ENCODE measurements around the gene PLCXD3. TPM values are rescaled to one million over a fixed set of nuclear protein-coding genes. Genes with fewer than 3 reads are reported as not detected.

PLCXD3 gene
- total RNA-seq, 1 experiment from 2014 or later: 0.10 TPM

DNA sequence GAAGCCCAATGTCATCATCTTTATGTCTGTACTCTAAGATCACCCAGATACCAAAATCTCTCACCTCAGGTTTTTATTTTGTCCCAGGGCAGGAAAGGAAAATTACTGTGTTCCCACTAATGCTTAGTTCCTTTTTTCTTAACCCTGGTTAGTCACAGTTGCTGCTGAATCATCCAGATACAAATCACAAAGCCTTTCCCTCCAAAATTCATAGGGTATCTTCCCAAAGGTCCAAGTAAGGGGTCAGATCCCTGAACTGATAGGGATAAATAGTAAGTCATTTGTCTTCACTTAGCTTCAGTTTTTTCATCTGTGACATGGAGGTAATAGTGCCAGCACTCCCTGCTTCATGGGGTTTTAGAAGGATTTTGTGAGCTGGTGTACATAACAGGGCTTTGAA lies 2.2 kb downstream of the PLCXD3 start:
- in situ Hi-C loops (cut with HindIII; ENCODE audit: low pct_unique_long_range_greater_than_20kb, low sequenced_read_pairs): no loop called here
- BruUV-seq (replicated peaks): no TSS peak
- DNase-seq (ENCODE audit: low read depth, low spot score) (no peak), ATAC-seq (no peak)
- intact Hi-C loops (cut with micrococcal nuclease; ENCODE audit: unreplicated experiment): no loop called here
- ChIA-PET CTCF (no interaction called here), POLR2A (no interaction called here)
- Histone ChIP-seq H3K27me3 (ENCODE audit: control insufficient read depth, insufficient read depth, low read length) (peaks cover 2% of the 10 kb centered on the region), H3K9me3 (ENCODE audit: control insufficient read depth, insufficient read depth, low read depth, low read length) (no peaks in the 10 kb centered on the region), H3K4me1 (ENCODE audit: control insufficient read depth, insufficient read depth, low read length) (no peaks in the 10 kb centered on the region), H3K36me3 (ENCODE audit: control insufficient read depth, insufficient read depth, low read length) (no peaks in the 10 kb centered on the region), H3K27ac (ENCODE audit: low read length) (no peak overlapping the region), H3K4me3 (ENCODE audit: low read depth in 2 of 2, low read length in 2 of 2) (no peak overlapping the region)
- TF ChIP-seq, protein P1, sequence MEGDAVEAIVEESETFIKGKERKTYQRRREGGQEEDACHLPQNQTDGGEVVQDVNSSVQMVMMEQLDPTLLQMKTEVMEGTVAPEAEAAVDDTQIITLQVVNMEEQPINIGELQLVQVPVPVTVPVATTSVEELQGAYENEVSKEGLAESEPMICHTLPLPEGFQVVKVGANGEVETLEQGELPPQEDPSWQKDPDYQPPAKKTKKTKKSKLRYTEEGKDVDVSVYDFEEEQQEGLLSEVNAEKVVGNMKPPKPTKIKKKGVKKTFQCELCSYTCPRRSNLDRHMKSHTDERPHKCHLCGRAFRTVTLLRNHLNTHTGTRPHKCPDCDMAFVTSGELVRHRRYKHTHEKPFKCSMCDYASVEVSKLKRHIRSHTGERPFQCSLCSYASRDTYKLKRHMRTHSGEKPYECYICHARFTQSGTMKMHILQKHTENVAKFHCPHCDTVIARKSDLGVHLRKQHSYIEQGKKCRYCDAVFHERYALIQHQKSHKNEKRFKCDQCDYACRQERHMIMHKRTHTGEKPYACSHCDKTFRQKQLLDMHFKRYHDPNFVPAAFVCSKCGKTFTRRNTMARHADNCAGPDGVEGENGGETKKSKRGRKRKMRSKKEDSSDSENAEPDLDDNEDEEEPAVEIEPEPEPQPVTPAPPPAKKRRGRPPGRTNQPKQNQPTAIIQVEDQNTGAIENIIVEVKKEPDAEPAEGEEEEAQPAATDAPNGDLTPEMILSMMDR (IDR thresholded peaks at IDR 0.05): no peak
- TF ChIP-seq TCF7L2 (IDR thresholded peaks at IDR 0.05; ENCODE audit: low read depth, low read length): no peak

DNA sequence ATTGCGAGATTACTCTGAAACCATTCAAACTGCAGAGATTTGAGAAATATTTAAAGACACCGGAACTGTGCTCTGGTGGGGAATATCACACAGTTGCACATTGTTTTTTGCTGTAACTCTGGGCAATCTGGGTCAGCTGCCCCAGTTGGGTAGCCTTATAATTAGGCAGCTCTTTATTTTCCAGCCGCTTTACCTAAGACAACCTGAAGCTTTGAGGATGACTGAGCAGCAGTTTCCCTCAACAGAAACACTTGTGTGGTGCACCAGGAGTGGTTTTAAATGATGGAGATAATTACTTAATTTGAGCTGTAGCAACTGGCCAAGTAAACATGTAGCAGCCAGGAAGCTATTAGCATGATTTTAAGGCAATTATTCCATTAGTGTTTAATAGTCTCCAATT lies 2.9 kb downstream of the PLCXD3 start:
- intact Hi-C loops (cut with micrococcal nuclease; ENCODE audit: unreplicated experiment) (no loop called here), in situ Hi-C loops (cut with HindIII; ENCODE audit: low pct_unique_long_range_greater_than_20kb, low sequenced_read_pairs) (no loop called here)
- Histone ChIP-seq H3K27me3 (ENCODE audit: control insufficient read depth, insufficient read depth, low read length) (peaks cover 2% of the 10 kb centered on the region), H3K36me3 (ENCODE audit: control insufficient read depth, insufficient read depth, low read length) (no peaks in the 10 kb centered on the region), H3K4me1 (ENCODE audit: control insufficient read depth, insufficient read depth, low read length) (no peaks in the 10 kb centered on the region), H3K9me3 (ENCODE audit: control insufficient read depth, insufficient read depth, low read depth, low read length) (no peaks in the 10 kb centered on the region), H3K27ac (ENCODE audit: low read length) (no peak overlapping the region), H3K4me3 (ENCODE audit: low read depth in 2 of 2, low read length in 2 of 2) (no peak overlapping the region)
- BruUV-seq (replicated peaks): no TSS peak
- ChIA-PET POLR2A (no interaction called here), CTCF (no interaction called here)
- DNase-seq (ENCODE audit: low read depth, low spot score) (no peak), ATAC-seq (no peak)
- TF ChIP-seq TCF7L2 (IDR thresholded peaks at IDR 0.05; ENCODE audit: low read depth, low read length) (no peak), SIN3A (IDR thresholded peaks at IDR 0.05; ENCODE audit: borderline replicate concordance, insufficient read depth, low read depth, low read length) (no peak), POLR2AphosphoS5 (IDR thresholded peaks at IDR 0.05; ENCODE audit: low read depth, low read length) (no peak)
- TF ChIP-seq, protein P1 (IDR thresholded peaks at IDR 0.05): no peak
- TF ChIP-seq, protein P2, sequence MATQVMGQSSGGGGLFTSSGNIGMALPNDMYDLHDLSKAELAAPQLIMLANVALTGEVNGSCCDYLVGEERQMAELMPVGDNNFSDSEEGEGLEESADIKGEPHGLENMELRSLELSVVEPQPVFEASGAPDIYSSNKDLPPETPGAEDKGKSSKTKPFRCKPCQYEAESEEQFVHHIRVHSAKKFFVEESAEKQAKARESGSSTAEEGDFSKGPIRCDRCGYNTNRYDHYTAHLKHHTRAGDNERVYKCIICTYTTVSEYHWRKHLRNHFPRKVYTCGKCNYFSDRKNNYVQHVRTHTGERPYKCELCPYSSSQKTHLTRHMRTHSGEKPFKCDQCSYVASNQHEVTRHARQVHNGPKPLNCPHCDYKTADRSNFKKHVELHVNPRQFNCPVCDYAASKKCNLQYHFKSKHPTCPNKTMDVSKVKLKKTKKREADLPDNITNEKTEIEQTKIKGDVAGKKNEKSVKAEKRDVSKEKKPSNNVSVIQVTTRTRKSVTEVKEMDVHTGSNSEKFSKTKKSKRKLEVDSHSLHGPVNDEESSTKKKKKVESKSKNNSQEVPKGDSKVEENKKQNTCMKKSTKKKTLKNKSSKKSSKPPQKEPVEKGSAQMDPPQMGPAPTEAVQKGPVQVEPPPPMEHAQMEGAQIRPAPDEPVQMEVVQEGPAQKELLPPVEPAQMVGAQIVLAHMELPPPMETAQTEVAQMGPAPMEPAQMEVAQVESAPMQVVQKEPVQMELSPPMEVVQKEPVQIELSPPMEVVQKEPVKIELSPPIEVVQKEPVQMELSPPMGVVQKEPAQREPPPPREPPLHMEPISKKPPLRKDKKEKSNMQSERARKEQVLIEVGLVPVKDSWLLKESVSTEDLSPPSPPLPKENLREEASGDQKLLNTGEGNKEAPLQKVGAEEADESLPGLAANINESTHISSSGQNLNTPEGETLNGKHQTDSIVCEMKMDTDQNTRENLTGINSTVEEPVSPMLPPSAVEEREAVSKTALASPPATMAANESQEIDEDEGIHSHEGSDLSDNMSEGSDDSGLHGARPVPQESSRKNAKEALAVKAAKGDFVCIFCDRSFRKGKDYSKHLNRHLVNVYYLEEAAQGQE (IDR thresholded peaks at IDR 0.05; ENCODE audit: insufficient read depth in 1 of 2, low read depth in 2 of 2, low read length in 1 of 2): no peak

DNA sequence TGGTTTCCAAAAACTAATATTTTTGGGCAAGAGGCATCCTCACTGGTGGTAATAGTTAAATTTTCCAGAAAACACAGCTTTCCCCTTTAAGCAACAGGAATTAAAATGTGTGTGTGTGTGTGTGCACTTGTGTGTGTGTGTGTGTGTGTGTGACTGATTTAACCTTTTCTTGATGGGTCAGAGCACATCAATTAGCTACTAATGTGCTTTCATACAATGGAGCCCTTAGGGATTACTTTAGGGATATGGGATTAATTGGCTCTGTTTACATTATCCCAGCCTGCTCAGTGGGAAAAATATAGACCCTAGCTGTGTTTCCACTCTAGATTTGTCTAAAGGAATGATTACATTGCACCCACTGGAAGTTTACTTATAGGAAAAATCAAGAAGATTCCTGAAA lies 6.5 kb downstream of the PLCXD3 start:
- no peaks in the 10 kb centered on the region for H3K4me1 ChIP-seq (ENCODE audit: control insufficient read depth, insufficient read depth, low read length)
- no peaks in the 10 kb centered on the region for H3K9me3 ChIP-seq (ENCODE audit: control insufficient read depth, insufficient read depth, low read depth, low read length)
- POLR2A ChIA-PET: no interaction called here
- ATAC-seq (no peak), DNase-seq (ENCODE audit: low read depth, low spot score) (no peak)
- H3K36me3 ChIP-seq (ENCODE audit: control insufficient read depth, insufficient read depth, low read length): no peaks in the 10 kb centered on the region
- intact Hi-C loops (cut with micrococcal nuclease; ENCODE audit: unreplicated experiment): no loop called here
- no peak overlapping the region for H3K27ac ChIP-seq (ENCODE audit: low read length)
- no peak overlapping the region for H3K4me3 ChIP-seq (ENCODE audit: low read depth in 2 of 2, low read length in 2 of 2)
- BruUV-seq (replicated peaks): no TSS peak
- TF ChIP-seq TCF7L2 (IDR thresholded peaks at IDR 0.05; ENCODE audit: low read depth, low read length) (no peak), POLR2AphosphoS5 (IDR thresholded peaks at IDR 0.05; ENCODE audit: low read depth, low read length) (no peak), SIN3A (IDR thresholded peaks at IDR 0.05; ENCODE audit: borderline replicate concordance, insufficient read depth, low read depth, low read length) (no peak)
- TF ChIP-seq, protein P1 (IDR thresholded peaks at IDR 0.05): no peak
- TF ChIP-seq, protein P2 (IDR thresholded peaks at IDR 0.05; ENCODE audit: insufficient read depth in 1 of 2, low read depth in 2 of 2, low read length in 1 of 2): no peak
- in situ Hi-C loops (cut with HindIII; ENCODE audit: low pct_unique_long_range_greater_than_20kb, low sequenced_read_pairs): no loop called here
- CTCF ChIA-PET: no interaction called here
- no peaks in the 10 kb centered on the region for H3K27me3 ChIP-seq (ENCODE audit: control insufficient read depth, insufficient read depth, low read length)

All from Panc1 (cell line).